Measurements from ENCODE around the gene FLYWCH2.

DNA sequence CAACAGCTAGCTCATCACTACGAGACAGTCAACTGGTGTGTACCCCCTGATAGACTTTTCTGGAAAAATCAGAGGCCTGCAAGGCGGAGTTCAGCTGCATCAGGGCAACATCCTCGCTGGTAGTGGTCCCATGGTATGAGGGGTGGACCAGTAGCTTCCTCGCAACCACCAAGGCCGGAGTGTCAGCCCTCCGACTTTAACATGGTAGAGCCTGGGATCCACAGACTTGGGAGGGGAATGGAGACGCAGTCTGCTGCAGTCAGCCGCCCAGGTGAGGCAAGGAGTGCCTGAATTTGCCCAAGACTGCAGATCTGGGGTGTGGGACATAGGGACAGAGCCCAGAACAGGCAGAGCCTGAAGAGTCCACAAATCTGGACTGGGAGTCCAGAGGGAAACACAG, 39.5 kb upstream of the FLYWCH2 start:
- no peak for TF ChIP-seq PHF8 (IDR thresholded peaks at IDR 0.05; ENCODE audit: borderline replicate concordance, low read depth)
- TF ChIP-seq RAD21 (conservative IDR thresholded peaks at IDR 0.05 in 1 of 2, IDR thresholded peaks at IDR 0.05 in 1 of 2) = no peak
- TF ChIP-seq, protein P1, sequence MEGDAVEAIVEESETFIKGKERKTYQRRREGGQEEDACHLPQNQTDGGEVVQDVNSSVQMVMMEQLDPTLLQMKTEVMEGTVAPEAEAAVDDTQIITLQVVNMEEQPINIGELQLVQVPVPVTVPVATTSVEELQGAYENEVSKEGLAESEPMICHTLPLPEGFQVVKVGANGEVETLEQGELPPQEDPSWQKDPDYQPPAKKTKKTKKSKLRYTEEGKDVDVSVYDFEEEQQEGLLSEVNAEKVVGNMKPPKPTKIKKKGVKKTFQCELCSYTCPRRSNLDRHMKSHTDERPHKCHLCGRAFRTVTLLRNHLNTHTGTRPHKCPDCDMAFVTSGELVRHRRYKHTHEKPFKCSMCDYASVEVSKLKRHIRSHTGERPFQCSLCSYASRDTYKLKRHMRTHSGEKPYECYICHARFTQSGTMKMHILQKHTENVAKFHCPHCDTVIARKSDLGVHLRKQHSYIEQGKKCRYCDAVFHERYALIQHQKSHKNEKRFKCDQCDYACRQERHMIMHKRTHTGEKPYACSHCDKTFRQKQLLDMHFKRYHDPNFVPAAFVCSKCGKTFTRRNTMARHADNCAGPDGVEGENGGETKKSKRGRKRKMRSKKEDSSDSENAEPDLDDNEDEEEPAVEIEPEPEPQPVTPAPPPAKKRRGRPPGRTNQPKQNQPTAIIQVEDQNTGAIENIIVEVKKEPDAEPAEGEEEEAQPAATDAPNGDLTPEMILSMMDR (IDR thresholded peaks at IDR 0.05) = no peak
- no peak for TF ChIP-seq POLR2A (IDR thresholded peaks at IDR 0.05; ENCODE audit: low read length)
- no peak for TF ChIP-seq CEBPB (IDR thresholded peaks at IDR 0.05)
- no peak for TF ChIP-seq GATA3 (IDR thresholded peaks at IDR 0.05; ENCODE audit: borderline replicate concordance)
- TF ChIP-seq BHLHE40 (IDR thresholded peaks at IDR 0.05; ENCODE audit: low read depth, low read length) = no peak
- TF ChIP-seq ESRRA (IDR thresholded peaks at IDR 0.05; ENCODE audit: borderline replicate concordance, low read length) = no peak
- TF ChIP-seq MYC (IDR thresholded peaks at IDR 0.05; ENCODE audit: borderline replicate concordance, low read length) = no peak
- TF ChIP-seq, protein P2, sequence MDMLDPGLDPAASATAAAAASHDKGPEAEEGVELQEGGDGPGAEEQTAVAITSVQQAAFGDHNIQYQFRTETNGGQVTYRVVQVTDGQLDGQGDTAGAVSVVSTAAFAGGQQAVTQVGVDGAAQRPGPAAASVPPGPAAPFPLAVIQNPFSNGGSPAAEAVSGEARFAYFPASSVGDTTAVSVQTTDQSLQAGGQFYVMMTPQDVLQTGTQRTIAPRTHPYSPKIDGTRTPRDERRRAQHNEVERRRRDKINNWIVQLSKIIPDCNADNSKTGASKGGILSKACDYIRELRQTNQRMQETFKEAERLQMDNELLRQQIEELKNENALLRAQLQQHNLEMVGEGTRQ (IDR thresholded peaks at IDR 0.05) = no peak
- no peak for TF ChIP-seq JUNB (IDR thresholded peaks at IDR 0.05)
- no peak for TF ChIP-seq CBX2 (IDR thresholded peaks at IDR 0.05; ENCODE audit: borderline replicate concordance, low read depth)
- TF ChIP-seq POLR2AphosphoS2 (conservative IDR thresholded peaks at IDR 0.05; ENCODE audit: low read length) = no peak

Data from A549 (cell line).